ENCODE measurements around the gene SLC24A3. TPM values are rescaled to one million over a fixed set of nuclear protein-coding genes. Genes with fewer than 3 reads are reported as not detected.

Gene SLC24A3
- total and polyA plus RNA-seq, 2 of the 13 experiments (the other 11 are each of a cell fraction or from before 2014, with no cell fraction given): not detected

- H3K9me3 ChIP-seq (ENCODE audit: low read length): no peaks in the 10 kb centered on the region
- H2AFZ ChIP-seq (ENCODE audit: low read length): no peak overlapping the region
- H3K4me3 ChIP-seq (replicated peaks in 1 of 3; ENCODE audit: insufficient read depth in 1 of 3, low read depth in 2 of 3, low read length in 3 of 3): no peak overlapping the region
- no TSS peak for BruUV-seq (replicated peaks)
- H3K9ac ChIP-seq (ENCODE audit: insufficient read depth, low read depth, low read length): no peak overlapping the region
- no peaks in the 10 kb centered on the region for H3K4me1 ChIP-seq (ENCODE audit: insufficient read depth, low read length)
- no peak overlapping the region for H3K27ac ChIP-seq (ENCODE audit: extremely low read length, insufficient read depth, low read length)
- intact Hi-C loops (cut with micrococcal nuclease; ENCODE audit: unreplicated experiment): no loop called here
- no peaks in the 10 kb centered on the region for H4K20me1 ChIP-seq (ENCODE audit: insufficient read depth, low read length)
- no peak overlapping the region for H3K4me2 ChIP-seq (ENCODE audit: low read depth, low read length)
- WGBS (ENCODE audit: low lambda C conversion rate): 17% methylated on average over 5 of the region's 6 CpGs
- FAIRE-seq: no peak
- H3K36me3 ChIP-seq (replicated peaks in 1 of 2; ENCODE audit: control insufficient read depth in 1 of 2, insufficient read depth in 2 of 2, low read length in 2 of 2): no peaks in the 10 kb centered on the region
- TF ChIP-seq KMT2A (CRISPR knock-in tag; IDR thresholded peaks at IDR 0.05) (no peak), CENPX (CRISPR knock-in tag; IDR thresholded peaks at IDR 0.05) (no peak), PAXIP1 (CRISPR knock-in tag; conservative IDR thresholded peaks at IDR 0.05) (no peak), REL (CRISPR knock-in tag; conservative IDR thresholded peaks at IDR 0.05) (no peak), ZFAT (CRISPR knock-in tag; conservative IDR thresholded peaks at IDR 0.05) (no peak), HDAC6 (IDR thresholded peaks at IDR 0.05; ENCODE audit: low read depth, low read length) (no peak), POGZ (CRISPR knock-in tag; IDR thresholded peaks at IDR 0.05) (no peak), CEBPB (IDR thresholded peaks at IDR 0.05; ENCODE audit: borderline replicate concordance, low read depth, low read length) (no peak), ZNF136 (CRISPR knock-in tag; IDR thresholded peaks at IDR 0.05; ENCODE audit: low read depth) (no peak), SPEN (CRISPR knock-in tag; IDR thresholded peaks at IDR 0.05; ENCODE audit: low read depth) (no peak), ZNF34 (CRISPR knock-in tag; IDR thresholded peaks at IDR 0.05; ENCODE audit: borderline replicate concordance) (no peak)
- no peaks in the 10 kb centered on the region for H3K79me2 ChIP-seq (ENCODE audit: insufficient read depth, low read length)
- no peak for ATAC-seq
- in situ Hi-C loops (cut with HindIII; ENCODE audit: extremely low pct_ligation_motif_present, low pct_unique_long_range_greater_than_20kb): no loop called here
- ChIA-PET POLR2A (no interaction called here), CTCF (ENCODE audit: low intra/inter-chr PET ratio, low total read pairs) (no interaction called here)
- H3K27me3 ChIP-seq (ENCODE audit: control insufficient read depth in 1 of 2, insufficient read depth in 2 of 2, low read length in 2 of 2): no peaks in the 10 kb centered on the region; a peak in 1 of 5 replicates
- no peak for DNase-seq (ENCODE audit: low spot score)
Observed at GRCh38 chr20:19375395-19375794, 163.0 kb downstream of the SLC24A3 start.
